SJCRH30 (cell line): ENCODE measurements around the gene SELENOF. TPM values are rescaled to one million over a fixed set of nuclear protein-coding genes. Genes with fewer than 3 reads are reported as not detected.

Experiments used
- DNase-seq, 2 experiments: peaks; one replicate each; pipeline ENCODE4 v3.0.0-alpha.2; 2015 to 2020
- H3K27ac ChIP-seq: fragments of 250-450 bp; sonication (Bioruptor Pico); 2 replicates; pipeline ENCODE4 v1.5.1; 2020; ENCODE audit warnings: mild to moderate bottlenecking, moderate library complexity
- H3K27me3 ChIP-seq: fragments of 250-450 bp; sonication (Bioruptor Pico); 2 replicates; pipeline ENCODE4 v1.5.1; 2020; ENCODE audit warnings: mild to moderate bottlenecking, moderate library complexity
- H3K36me3 ChIP-seq: fragments of 250-450 bp; sonication (Bioruptor Pico); 2 replicates; pipeline ENCODE4 v1.5.1; 2020; ENCODE audit warnings: mild to moderate bottlenecking, moderate library complexity
- H3K4me1 ChIP-seq: fragments of 250-450 bp; sonication (Bioruptor Pico); 2 replicates; pipeline ENCODE4 v1.5.1; 2020; ENCODE audit warnings: mild to moderate bottlenecking, moderate library complexity
- H3K4me3 ChIP-seq: fragments of 250-450 bp; sonication (Bioruptor Pico); 2 replicates; pipeline ENCODE4 v1.5.1; 2020; ENCODE audit warnings: mild to moderate bottlenecking, moderate library complexity
- H3K9me3 ChIP-seq: fragments of 250-450 bp; sonication (Bioruptor Pico); replicated peaks from 2 replicates; pipeline ENCODE4 v1.5.1; 2020; ENCODE audit warnings: mild to moderate bottlenecking, moderate library complexity
- total RNA-seq: library from RNA; depleted of rRNA; stranded (reverse); fragments of >200 nt; shearing (Covaris generic); gene quantifications from 2 replicates; pipeline ENCODE4 v1.2.3, GENCODE V29; 2014

The SELENOF gene
- total RNA-seq, 1 experiment from 2014 or later = 174 TPM

DNA sequence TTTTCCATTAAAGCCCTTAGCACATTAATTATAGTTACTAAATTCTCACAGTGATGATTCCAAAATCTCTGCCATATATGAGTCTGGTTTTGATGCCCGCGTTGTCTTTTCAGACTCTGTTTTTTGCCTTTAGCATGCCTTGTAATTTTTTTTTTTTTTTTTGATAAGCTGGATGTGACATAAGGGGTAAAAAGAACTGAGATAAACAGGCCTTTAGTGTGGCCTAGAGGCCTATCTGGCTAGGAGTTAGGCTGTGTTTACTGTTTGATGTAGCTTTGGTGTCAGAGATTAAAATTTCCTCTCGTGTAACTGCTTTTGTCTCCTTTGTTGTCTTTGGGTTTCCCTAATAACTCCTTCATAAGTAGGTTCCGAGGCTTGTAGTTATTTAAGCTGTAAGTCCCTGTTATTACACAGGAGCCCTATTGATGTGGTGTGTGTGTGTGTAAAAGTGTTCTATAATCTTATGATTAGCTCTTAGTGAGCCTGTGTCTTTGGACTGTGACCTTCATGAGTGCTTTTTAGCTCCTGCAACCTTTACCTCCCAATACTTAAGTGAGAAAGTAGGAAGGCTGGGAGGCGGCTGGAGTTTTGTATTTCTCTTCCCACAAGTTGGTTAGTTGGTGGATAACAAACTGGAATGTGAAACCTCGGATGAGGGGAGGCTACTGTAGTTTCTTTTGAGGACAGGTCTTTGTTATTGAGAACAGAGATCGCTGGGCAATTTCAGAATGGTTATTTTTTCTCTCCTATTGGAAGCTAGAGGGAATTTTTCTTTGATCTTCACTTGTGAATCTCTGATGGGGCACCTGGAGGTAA is 19.8 kb upstream of the SELENOF start:
- H3K4me3 ChIP-seq = peak overlapping the region; percentile 23
- no peaks in the 10 kb centered on the region for H3K9me3 ChIP-seq
- no peaks in the 10 kb centered on the region for H3K4me1 ChIP-seq
- H3K27me3 ChIP-seq = no peaks in the 10 kb centered on the region
- H3K36me3 ChIP-seq = no peaks in the 10 kb centered on the region
- H3K27ac ChIP-seq = no peak overlapping the region
- peak; percentile 6 to 33 for DNase-seq

DNA sequence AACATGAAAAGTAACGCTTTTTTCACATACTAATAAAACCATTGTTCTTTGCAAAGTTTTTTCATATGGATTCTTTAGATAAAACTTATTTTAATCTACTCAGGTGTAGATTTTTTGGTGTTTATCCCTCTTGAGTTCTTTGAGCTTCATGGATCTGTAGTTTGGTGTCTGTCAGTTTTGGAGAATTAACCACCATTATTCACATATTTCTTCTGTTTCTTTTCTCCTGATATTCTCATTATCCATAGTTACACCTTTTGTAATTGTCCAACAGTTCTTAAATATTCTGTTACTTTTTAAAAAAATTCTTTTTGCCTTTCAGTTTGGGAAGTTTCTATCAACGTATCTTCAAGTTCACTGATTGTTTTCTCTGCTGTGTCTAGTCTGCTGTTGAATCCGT is 19.1 kb upstream of the SELENOF start:
- Histone ChIP-seq H3K27me3 (no peaks in the 10 kb centered on the region), H3K4me3 (no peak overlapping the region), H3K9me3 (no peaks in the 10 kb centered on the region), H3K27ac (no peak overlapping the region), H3K4me1 (no peaks in the 10 kb centered on the region), H3K36me3 (no peaks in the 10 kb centered on the region)
- no peak for DNase-seq

DNA sequence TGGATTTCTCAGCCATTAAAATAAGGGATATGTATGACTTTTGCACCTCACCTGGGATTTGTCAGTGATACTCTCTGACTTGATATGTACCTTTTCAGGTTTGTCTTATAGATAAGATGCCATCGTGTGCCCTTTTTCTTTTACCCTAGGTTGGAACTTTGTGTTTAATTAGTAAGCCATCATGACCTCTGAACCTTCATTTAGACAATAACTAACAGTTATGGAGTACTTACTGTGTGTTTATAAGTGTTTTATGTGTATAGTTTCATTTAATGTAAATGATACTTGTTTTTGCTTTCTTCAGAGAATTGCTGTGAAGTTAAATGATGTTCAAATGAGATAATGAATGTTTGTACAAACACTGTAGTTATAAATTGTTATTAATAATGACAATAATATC is 14.9 kb upstream of the SELENOF start:
- H3K27me3 ChIP-seq = no peaks in the 10 kb centered on the region
- H3K27ac ChIP-seq = no peak overlapping the region
- H3K4me1 ChIP-seq = no peaks in the 10 kb centered on the region
- H3K4me3 ChIP-seq = no peak overlapping the region
- H3K9me3 ChIP-seq = no peaks in the 10 kb centered on the region; the same call in 1 of the 2 replicates
- no peaks in the 10 kb centered on the region for H3K36me3 ChIP-seq
- DNase-seq = no peak

DNA sequence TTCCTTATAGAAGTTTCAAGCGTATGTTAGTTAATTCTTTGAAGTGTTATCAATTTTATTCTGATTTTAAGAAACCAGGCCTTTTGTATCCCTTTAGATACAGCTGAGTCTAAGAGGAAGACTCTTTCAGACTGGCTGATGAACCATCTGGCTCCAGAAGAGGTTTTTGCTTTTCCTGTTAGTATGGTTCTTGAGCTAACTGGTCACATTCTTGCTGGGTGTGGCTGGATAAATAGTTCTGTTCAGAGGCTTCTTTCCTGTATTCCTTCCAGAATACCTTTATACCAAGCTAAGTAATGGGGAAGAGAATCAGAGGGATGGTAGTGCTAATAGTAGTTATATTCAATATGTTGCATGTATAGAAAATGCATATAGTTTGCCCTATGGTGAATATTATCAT is 13.0 kb upstream of the SELENOF start:
- Histone ChIP-seq H3K27ac (no peak overlapping the region), H3K27me3 (no peaks in the 10 kb centered on the region), H3K4me3 (no peak overlapping the region), H3K4me1 (no peaks in the 10 kb centered on the region), H3K9me3 (peaks cover 9% of the 10 kb centered on the region), H3K36me3 (no peaks in the 10 kb centered on the region)
- DNase-seq = no peak

DNA sequence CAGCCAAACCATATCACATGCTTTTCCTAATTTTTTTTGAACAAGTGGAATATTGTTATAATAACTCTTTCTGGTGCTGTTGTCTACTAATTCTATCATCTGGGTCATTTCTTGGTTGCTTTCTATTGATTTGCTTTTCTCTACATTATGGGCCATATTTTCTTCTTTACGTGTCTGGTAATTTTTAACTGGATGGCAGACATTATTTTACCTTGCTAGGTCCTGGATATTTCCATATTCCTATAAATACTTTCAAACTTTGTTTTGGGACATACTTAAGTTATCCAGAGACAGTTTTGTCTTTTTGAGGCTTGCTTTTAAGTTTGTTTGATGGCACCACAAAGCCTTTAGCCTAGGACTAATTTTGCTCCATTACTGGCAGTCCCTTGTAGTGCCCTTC is 11.8 kb upstream of the SELENOF start:
- Histone ChIP-seq H3K36me3 (no peaks in the 10 kb centered on the region), H3K27me3 (no peaks in the 10 kb centered on the region), H3K9me3 (peaks cover 9% of the 10 kb centered on the region), H3K4me1 (no peaks in the 10 kb centered on the region), H3K4me3 (no peak overlapping the region), H3K27ac (no peak overlapping the region)
- no peak for DNase-seq

DNA sequence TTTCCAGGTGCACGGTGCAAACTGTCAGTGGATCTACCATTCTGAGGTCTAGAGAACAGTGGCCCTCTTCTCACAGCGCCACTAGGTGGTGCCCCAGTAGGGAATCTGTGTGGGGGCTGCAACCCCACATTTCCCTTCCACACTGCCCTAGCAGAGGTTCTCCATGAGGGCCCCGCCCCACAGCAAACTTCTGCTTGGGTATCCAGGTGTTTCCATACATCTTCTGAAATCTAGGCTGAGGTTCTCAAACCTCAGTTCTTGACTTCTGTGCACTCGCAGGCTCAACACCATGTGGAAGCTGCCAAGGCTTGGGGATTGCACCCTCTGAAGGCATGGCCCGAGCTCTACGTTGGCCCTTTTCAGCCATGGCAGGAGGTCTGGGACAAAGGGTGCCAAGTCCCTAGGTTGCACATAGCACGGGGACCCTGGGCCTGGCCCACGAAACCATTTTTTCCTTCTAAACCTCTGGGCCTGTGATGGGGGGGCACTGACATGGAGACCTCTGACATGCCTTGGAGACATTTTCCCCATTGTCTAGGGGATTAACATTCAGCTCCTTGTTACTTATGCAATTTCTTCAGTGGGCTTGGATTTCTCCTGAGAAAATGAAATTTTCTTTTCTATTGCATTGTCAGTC is 10.5 kb upstream of the SELENOF start:
- H3K27ac ChIP-seq = no peak overlapping the region
- no peaks in the 10 kb centered on the region for H3K4me1 ChIP-seq
- peaks cover 9% of the 10 kb centered on the region for H3K9me3 ChIP-seq
- H3K36me3 ChIP-seq = no peaks in the 10 kb centered on the region
- no peaks in the 10 kb centered on the region for H3K27me3 ChIP-seq
- H3K4me3 ChIP-seq = no peak overlapping the region
- no peak for DNase-seq

DNA sequence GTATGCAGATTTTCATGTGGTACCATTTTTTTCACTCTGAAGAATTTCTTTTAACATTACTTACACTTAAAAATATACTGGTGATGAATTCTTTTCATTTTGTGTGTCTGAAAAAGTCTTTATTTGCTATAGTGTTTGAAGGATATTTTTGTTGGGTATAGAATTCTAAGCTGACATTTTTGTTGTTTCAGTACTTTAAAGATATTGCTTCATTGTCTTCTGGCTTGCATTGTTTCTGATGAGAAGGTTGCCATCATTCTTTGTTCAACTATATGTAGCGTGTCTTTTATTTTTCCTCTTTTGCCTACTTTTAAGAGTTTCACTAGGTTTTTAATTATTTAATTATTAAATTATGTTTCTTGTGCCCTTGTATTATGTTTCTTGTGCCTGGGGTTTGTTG is 8.5 kb upstream of the SELENOF start:
- Histone ChIP-seq H3K36me3 (no peaks in the 10 kb centered on the region), H3K27ac (no peak overlapping the region), H3K4me3 (no peak overlapping the region), H3K9me3 (peaks cover 9% of the 10 kb centered on the region), H3K27me3 (no peaks in the 10 kb centered on the region), H3K4me1 (no peaks in the 10 kb centered on the region)
- DNase-seq = no peak

DNA sequence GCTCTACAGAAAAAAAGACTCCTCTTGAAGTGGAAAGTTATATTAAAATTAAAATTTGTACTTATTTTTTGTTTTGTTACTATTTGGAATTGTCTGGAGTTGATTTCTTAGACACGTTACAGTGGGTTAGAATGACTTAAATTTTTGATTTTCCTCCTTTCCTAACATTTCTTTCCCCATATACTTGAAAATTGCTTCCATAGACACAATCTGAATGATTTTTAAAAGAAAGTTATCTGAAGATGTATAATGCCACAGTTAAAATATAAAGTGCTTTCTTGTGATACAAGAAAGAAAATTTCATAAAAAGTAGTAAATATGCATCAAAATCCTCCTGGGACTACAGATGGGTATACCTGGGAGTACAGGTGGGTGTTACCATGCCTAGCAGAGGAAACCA is 2.8 kb upstream of the SELENOF start:
- Histone ChIP-seq H3K27me3 (no peaks in the 10 kb centered on the region), H3K27ac (no peak overlapping the region), H3K9me3 (no peaks in the 10 kb centered on the region), H3K4me1 (no peaks in the 10 kb centered on the region; the same call in 1 of the 2 replicates), H3K4me3 (peak overlapping the region; percentile 96; the same call in 1 of the 2 replicates), H3K36me3 (no peaks in the 10 kb centered on the region)
- DNase-seq = no peak

DNA sequence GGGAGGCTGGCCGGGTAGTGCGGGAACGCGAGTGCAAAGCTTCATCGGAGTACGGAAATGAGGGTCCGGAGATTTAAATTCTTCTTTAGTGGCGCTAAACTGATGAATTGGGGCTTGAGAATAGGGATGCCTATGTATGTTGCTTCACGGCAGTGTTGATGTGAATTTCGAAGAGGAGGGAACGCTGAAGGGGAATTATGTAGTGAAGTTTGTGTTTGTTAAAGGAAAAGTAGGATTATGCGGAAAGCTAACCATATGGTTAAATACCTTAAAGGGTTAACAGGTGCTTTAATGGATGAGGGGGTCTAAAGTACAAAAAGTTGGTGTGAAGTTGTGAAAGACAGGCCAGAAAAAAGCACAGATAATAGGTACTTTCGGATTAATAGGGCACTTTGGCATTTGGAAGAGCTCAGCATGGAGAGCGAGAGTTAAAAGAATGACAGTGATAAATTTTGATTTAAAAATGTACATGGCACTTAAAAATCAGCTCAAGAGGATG is 1.9 kb upstream of the SELENOF start:
- DNase-seq = no peak
- H3K36me3 ChIP-seq = no peaks in the 10 kb centered on the region
- no peaks in the 10 kb centered on the region for H3K27me3 ChIP-seq
- no peaks in the 10 kb centered on the region for H3K9me3 ChIP-seq
- H3K4me3 ChIP-seq = peak overlapping the region; percentile 96
- peak overlapping the region; percentile 89 for H3K27ac ChIP-seq
- H3K4me1 ChIP-seq = no peaks in the 10 kb centered on the region; the same call in 1 of the 2 replicates

DNA sequence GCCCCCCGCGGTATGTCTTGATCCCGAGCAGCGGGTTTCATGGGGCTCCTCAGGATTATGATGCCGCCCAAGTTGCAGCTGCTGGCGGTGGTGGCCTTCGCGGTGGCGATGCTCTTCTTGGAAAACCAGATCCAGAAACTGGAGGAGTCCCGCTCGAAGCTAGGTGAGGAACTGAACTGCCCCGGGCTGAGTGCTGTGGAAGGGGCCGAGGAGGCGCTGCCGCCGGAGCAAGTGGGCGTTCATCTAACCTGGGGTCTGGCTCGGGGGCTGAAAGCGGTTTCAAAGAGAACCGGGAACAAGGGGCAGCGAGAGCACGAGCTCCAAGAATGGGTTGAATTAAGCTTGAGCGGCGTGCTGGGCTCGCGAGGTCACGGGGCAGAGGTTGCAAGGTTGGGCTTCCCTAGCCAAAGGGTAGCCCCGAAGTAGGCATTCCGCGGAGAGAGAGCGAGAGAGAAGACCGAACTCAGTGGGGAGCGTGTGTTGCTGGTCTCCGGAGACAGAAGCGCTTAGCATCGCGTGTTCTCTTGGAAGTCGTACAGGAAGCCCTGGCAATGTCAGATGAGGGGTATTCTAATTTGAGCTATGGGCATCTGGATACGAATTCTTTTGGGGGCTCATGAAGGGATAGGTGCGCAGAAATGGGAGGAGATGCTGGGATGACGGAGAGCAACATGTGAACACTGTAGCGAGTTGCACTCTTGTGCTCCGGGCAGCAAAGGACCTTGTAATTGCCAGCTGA is 1.2 kb upstream of the SELENOF start:
- no peaks in the 10 kb centered on the region for H3K9me3 ChIP-seq
- H3K4me1 ChIP-seq = no peaks in the 10 kb centered on the region; the same call in 1 of the 2 replicates
- H3K27ac ChIP-seq = peak overlapping the region; percentile 89
- peak overlapping the region; percentile 96 for H3K4me3 ChIP-seq
- no peaks in the 10 kb centered on the region for H3K27me3 ChIP-seq
- peak; percentile 51 to 72 for DNase-seq
- no peaks in the 10 kb centered on the region for H3K36me3 ChIP-seq

DNA sequence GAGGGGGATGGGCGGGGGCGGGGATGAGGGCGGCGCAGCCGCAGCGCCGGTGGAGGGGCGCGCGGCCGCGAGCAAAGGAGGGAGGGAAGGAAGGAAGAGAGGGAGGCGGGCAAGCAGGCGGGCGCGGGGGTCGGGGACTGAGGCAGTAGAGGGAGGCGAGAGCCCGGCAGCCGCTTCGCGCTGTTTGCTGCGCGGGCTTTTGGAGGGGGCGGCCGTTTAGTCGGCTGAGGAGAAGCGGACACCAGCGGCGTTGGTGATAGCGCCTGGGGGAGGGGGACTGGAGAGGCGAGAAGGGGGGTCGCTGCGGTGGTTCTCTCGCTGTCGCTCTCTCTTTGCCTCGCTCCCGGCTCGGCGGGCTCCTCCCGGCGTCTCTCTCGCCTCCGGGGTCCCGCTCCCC is 673 bp upstream of the SELENOF start, which contains the start of gene HS2ST1:
Gene HS2ST1, plus strand, starts transcription at position 35 of the 397 bp plus-strand sequence.
- H3K27me3 ChIP-seq = no peaks in the 10 kb centered on the region
- no peaks in the 10 kb centered on the region; the same call in 1 of the 2 replicates for H3K4me1 ChIP-seq
- peaks cover 4% of the 10 kb centered on the region; the same call in 1 of the 2 replicates for H3K36me3 ChIP-seq
- no peaks in the 10 kb centered on the region for H3K9me3 ChIP-seq
- peak within 1 kb of the TSS; percentile 96 for H3K27ac ChIP-seq
- H3K4me3 ChIP-seq = peak within 1 kb of the TSS; percentile 96
- no peak for DNase-seq

DNA sequence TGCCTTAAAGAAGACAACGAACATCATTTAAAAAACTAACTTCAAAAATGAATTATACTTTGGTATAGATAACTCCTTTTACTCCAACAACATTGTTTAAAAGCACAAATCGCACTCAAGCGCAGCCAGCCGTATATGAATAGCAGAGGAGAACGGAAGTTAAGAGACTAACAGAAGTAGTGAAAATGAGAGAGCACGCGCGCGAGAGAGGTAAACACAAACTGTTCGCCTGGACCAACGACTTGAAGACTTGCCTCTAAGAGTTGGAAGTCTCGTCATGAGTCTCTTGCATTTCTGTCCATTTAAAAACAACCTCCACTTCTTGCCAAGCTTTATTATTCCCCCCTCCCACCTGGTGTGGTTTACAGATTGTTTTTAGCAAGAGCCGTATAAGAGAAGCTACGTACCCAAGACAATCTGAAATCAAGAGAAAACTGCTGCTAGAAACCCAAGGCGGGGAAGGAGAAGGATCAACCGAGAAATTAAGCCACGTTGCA is 479 bp downstream of the SELENOF start:
- peaks cover 11% of the 10 kb centered on the region for H3K36me3 ChIP-seq
- peak overlapping the region; percentile 76 for H3K4me3 ChIP-seq
- peak overlapping the region; percentile 96 for H3K27ac ChIP-seq
- H3K4me1 ChIP-seq = no peaks in the 10 kb centered on the region; the same call in 1 of the 2 replicates
- H3K27me3 ChIP-seq = no peaks in the 10 kb centered on the region
- peak; percentile 11 to 49 for DNase-seq
- H3K9me3 ChIP-seq = no peaks in the 10 kb centered on the region

DNA sequence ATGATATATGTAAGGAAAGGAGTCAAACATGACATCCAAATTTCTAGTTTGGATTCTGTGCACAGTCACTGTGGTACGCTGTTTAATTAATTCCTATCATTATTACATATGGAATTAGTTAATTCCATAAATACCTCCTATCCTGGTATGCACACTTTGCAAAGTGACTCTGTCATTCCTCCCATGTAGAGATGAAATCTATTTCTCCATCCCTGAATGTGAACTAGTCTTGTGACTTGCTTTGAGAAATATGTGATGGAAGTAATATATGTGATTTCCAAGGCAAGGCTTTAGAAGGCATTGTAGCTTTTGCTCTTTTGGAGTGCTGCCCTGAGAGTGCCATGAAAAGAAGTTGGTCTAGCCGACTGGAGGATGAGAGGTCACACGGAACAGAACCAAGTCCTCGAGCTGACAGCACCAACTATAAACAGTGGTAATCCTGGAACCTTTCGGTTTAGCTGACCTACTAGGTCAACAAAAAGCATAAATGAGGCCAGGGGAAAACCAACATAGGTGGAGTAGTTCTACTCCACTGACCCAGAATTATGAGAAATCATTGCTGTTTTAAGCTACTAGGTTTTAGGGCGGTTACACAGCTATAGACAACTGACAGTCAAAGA is 1.5 kb downstream of the SELENOF start:
- DNase-seq = no peak
- peak overlapping the region; percentile 76 for H3K4me3 ChIP-seq
- H3K27me3 ChIP-seq = no peaks in the 10 kb centered on the region
- H3K9me3 ChIP-seq = no peaks in the 10 kb centered on the region
- no peak overlapping the region for H3K27ac ChIP-seq
- H3K4me1 ChIP-seq = no peaks in the 10 kb centered on the region; the same call in 1 of the 2 replicates
- H3K36me3 ChIP-seq = peaks cover 15% of the 10 kb centered on the region

DNA sequence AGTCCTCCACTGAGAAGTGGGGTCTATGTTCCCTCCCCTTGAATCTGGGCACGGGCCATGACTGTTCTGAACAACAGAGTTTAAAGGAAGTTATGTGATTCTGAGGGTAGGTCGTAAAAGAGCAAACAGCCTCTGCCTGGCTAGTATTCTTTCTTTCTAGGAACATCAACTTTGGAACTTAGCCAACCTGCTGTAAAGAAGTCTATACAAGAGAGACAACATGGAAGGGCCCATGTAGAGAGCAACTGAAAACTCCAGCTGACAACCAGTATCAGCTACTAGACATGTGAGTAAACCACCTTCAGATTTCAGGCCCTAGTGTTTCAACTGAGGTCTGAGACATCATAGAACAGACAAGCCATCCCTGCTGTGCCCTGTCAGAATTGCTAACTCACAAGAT is 7.5 kb downstream of the SELENOF start:
- no peaks in the 10 kb centered on the region; the same call in 1 of the 2 replicates for H3K9me3 ChIP-seq
- no peak overlapping the region for H3K27ac ChIP-seq
- DNase-seq = no peak
- no peaks in the 10 kb centered on the region for H3K4me1 ChIP-seq
- no peaks in the 10 kb centered on the region for H3K27me3 ChIP-seq
- no peak overlapping the region for H3K4me3 ChIP-seq
- peaks cover 42% of the 10 kb centered on the region for H3K36me3 ChIP-seq
